GM12865 (cell line): ENCODE measurements around the gene DDX51.

Experiments used
- DNase-seq: peaks from one replicate; pipeline ENCODE4 v3.0.0; 2010; ENCODE audit warnings: low read depth
- H3K4me3 ChIP-seq: 2 replicates; pipeline ENCODE4 v1.5.1; 2011; ENCODE audit warnings: mild to moderate bottlenecking, low read depth, low read length, control low read depth
- TF ChIP-seq, protein P1 (sequence below): IDR thresholded peaks from 2 replicates; pipeline ENCODE4 v1.5.1; 2011; ENCODE audit warnings: low read length, control low read depth, low read depth, inconsistent platforms; ENCODE audit not compliant: insufficient read depth; ENCODE audit errors: missing control alignments

DDX51 gene

GRCh38 chr12:132188916-132189325 lies 44.8 kb upstream of the DDX51 start:
- DNase-seq: no peak
- H3K4me3 ChIP-seq: peak overlapping the region; percentile 58
- TF ChIP-seq, protein P1, sequence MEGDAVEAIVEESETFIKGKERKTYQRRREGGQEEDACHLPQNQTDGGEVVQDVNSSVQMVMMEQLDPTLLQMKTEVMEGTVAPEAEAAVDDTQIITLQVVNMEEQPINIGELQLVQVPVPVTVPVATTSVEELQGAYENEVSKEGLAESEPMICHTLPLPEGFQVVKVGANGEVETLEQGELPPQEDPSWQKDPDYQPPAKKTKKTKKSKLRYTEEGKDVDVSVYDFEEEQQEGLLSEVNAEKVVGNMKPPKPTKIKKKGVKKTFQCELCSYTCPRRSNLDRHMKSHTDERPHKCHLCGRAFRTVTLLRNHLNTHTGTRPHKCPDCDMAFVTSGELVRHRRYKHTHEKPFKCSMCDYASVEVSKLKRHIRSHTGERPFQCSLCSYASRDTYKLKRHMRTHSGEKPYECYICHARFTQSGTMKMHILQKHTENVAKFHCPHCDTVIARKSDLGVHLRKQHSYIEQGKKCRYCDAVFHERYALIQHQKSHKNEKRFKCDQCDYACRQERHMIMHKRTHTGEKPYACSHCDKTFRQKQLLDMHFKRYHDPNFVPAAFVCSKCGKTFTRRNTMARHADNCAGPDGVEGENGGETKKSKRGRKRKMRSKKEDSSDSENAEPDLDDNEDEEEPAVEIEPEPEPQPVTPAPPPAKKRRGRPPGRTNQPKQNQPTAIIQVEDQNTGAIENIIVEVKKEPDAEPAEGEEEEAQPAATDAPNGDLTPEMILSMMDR: no peak

- TF ChIP-seq, protein P1: no peak
- DNase-seq: no peak
Measured at GRCh38 chr12:132188451-132188901, 44.4 kb upstream of the DDX51 start.

GRCh38 chr12:132187646-132188450 lies 43.7 kb upstream of the DDX51 start:
- no peak overlapping the region for H3K4me3 ChIP-seq
- TF ChIP-seq, protein P1: no peak
- DNase-seq: no peak

More at GRCh38 chr12:132188451-132188901, 44.4 kb upstream of the DDX51 start:
- H3K4me3 ChIP-seq: no peak overlapping the region

DNA sequence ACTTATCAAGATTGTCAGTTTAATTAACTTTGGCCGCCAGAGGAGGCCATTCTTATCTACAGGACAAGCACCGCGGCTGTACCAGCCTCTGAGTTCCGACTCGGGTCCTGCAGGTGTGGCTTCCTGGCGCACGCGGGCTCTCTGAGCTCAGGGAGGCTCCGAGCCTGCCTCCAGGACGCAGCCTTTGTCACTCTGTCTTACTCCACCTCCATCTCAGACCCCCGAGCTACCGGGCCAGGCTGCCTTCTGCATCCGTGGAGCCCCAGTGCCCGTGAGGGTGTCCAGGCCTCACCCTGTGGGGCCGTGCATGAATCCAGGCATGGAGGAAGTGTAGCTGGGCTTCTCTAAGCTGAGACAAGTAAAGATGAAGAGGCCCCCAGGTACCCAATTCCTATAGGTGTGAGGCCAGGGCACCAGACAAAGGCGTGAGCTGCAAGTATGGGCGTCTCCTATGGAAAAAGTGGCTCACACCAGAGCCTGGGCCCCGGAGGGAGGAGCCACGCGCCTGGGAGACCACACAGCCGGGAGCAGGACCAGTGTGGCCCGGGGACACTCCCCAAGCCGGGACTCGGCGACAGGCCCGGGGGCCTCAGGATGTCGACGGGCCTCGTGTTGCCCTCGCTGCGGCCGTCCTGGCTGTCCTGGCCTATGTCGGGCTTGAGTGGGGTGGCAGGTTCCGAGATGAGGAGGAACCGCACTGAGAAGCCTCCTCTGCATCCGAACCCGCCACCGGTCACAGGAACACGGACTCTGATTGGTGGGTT lies 42.9 kb upstream of the DDX51 start:
- H3K4me3 ChIP-seq: no peak overlapping the region
- no peak for DNase-seq
- TF ChIP-seq, protein P1: no peak

DNA sequence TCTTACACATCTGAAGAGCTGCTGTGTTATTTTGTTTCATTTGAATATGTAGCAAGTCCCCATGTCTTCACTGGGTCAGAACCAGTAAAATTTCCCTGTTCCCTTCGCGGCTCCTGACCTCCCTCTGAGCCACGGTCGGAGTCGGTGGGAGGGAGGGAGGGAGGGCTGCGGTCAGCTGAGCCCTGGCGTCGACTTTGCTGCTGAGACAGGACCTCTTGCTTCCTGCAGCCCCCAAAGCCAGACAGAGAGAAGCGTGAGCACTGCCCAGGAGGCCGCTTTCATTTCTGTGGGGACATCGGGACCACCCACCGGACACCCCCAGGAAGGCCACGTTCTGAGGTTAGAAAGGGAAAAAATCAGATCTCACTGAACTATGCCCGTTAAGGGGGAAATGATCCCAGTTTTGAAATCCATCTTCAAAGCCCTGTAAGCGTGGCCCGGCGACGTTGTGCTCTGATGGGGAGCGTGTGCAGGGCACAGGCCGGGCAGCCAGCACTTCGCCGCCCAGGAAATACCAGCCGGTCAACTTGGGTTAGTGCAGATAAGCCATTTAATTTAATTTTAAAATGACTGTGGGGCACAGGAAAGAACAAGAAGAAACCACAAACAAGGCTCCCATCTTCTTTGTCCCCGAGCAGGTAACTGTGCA lies 42.2 kb upstream of the DDX51 start:
- no peak overlapping the region for H3K4me3 ChIP-seq
- TF ChIP-seq, protein P1: no peak
- no peak for DNase-seq

DNA sequence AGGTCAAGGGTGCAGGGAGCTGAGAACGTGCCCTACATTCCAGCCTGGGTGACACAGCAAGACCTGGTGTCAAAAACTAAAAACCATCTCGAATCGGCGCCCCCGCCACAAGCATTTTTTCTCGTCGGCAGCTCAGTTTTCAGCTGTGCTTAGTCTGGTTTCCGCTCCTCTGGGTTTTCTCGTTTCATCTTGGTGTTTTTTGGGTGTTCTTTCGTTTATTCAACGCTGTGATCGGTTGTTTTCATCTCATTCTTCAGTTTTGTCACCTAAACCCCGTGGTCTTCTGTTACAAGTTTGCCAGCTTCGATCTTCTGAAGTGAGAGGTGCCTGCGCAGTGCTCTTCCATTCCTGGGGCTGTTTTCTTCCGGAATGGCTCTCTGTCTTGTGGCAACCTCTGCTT lies 41.6 kb upstream of the DDX51 start:
- DNase-seq: no peak
- H3K4me3 ChIP-seq: no peak overlapping the region
- TF ChIP-seq, protein P1: no peak
